GM18951 (cell line): ENCODE results near the gene TAMALIN.

Source experiments
- POLR2A ChIP-seq: IDR thresholded peaks from 4 replicates; pipeline ENCODE4 v1.6.1; 2011; ENCODE audit warnings: mild to moderate bottlenecking; ENCODE audit not compliant: insufficient read length, insufficient read depth; ENCODE audit errors: extremely low read depth
- in situ Hi-C: fragments of 300-500 bp; cut with MboI; formaldehyde crosslinking; loops from one replicate; pipeline ENCODE4 v1.12.0; 2022; ENCODE audit warnings: low sequenced_read_pairs, mixed read lengths, inconsistent platforms; ENCODE audit not compliant: unreplicated experiment

Gene TAMALIN

DNA sequence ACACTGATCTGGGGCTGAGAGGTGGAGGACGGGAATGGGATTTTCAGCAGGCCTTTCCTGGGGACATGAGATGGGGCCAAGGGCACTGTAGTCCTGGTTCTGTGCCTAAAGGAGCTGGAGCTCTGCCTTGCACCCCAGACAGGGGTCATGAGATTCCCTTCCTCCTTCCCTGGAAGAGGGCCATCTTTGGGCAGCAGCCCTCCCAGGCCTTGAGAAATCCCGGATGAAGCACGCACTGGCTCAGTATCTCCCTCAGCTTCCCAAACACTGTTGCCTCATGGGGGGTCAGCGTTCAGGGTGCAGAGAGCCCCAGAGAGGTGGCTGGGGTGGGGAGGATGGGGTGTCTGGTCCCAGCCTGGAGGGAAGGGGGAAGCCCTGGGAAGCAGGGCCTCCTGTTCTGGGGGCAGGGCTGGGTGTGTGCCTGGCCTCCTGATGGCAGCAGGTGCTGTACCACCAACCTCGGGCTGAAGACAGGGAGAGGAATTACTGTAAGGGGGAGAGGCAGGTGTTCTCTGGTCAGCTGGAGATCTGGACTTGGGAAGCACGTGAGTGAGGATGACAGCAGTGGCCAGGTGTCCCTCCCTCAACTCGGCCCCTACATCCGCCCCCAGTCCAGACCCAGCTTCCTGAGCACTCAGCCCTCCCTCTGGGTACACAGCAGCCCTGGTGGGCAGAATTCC lies 36.1 kb downstream of the TAMALIN start:
- in situ Hi-C loops, result no loop called here
- TF ChIP-seq POLR2A, result no peak

DNA sequence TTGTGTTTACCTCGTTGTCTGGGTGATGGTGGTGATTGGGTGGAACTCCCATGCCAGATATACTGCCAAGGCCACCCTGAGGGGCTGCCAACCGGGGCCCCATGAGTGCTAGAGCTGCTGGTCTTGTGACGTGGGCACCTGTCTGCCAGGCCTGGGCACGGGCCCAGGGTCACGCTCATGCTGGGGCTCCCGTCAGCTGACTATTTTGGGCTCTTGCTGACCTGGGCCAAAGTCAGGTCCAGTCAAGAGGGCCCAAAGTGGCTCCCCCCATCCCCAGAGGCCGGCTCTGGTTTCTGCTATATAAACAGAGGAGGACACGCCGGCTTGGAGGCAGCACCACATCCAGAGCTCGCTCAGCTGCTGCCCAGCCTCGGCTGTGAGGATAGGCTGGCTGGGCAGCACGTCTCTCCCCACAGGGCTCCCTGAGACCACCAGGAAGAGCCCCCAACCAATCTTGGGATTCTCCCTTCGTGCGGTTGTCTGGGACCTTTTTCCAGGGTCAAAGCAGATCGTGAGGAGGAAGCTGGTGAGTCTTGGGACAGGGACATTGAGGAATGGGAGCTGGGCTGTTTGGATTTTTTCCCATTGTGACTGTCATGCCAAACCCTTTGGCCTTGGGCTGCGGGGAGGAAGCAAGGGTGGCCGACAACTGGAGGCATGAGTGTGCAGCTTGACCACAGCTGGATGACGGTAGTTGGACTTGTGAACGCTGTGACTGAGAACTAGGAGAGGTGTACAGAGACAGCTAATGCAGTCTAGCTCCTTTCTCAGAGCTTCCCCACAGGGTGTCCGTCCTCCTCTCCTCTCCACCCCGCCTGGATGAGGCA lies 36.9 kb downstream of the TAMALIN start:
- no peak for TF ChIP-seq POLR2A
- in situ Hi-C loops, result no loop called here

DNA sequence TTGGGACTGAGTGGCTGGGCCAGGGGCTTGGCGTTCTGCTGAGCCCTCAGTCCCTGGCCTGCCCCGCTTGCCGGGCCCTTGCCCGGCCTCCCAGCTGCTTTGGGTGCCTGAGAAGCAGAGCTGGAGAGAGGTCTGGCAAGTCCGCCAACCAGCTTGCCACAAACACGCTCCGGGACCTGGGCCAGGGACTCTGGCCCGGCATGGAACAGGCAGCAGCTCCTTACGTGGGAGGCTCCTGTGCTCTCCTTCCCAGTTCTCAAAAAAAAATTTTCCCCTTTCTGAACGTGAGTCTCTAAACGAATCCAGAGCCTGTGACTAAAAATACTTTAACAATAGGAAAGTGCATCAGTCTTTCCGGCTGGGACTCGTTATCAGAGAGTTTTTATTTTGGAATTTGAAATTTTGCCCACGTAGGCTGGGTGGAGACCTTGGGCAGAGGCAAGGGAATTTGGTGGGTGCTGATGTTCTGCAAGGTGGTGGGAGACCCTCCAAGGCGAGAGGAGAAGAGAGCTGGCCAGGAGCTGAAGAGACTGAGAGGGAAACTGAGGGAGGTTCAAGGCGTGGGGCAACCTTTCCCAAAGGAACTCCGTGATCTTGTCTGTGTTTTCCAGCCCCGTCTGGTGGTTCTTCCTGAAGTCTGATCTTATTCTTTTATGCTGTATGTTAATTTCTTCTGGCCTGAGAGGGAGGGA lies 37.7 kb downstream of the TAMALIN start:
- in situ Hi-C loops, result no loop called here
- TF ChIP-seq POLR2A, result no peak

DNA sequence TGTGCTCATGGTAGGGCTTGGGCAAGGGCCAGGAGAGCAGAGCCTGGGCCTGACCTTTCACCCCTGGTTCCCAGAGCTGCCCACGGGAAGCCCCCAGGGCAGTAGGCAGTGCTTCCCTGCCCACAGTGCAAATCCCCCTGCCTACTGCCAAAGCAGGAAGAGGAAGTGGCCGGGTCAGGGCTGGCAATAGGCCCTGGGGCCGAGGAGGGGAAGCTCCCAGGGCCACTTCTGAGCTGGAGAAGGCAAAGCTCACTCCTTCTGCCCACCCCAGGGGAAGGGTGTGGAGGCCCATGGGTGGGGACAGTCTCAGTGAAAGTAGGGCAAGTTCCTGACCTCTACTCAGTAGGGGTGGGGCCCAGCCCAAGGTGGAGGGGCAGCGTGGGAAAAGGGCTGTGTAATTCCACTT lies 39.1 kb downstream of the TAMALIN start:
- in situ Hi-C loops, result no loop called here
- no peak for TF ChIP-seq POLR2A

GRCh38 chr12:52046859-52047258 lies 40.1 kb downstream of the TAMALIN start:
- in situ Hi-C loops, result no loop called here
- TF ChIP-seq POLR2A, result no peak

- in situ Hi-C loops, result no loop called here
- no peak for TF ChIP-seq POLR2A
Observed at GRCh38 chr12:52049286-52049685, 42.5 kb downstream of the TAMALIN start.

GRCh38 chr12:52049688-52050087 lies 42.9 kb downstream of the TAMALIN start:
- in situ Hi-C loops, result no loop called here
- TF ChIP-seq POLR2A, result no peak

- in situ Hi-C loops, result no loop called here
- no peak for TF ChIP-seq POLR2A
Observed at GRCh38 chr12:52050116-52050757, 43.5 kb downstream of the TAMALIN start.

- in situ Hi-C loops, result no loop called here
- peak; percentile 66 for TF ChIP-seq POLR2A
Observed at GRCh38 chr12:52050758-52051541, 44.2 kb downstream of the TAMALIN start, which contains the start of gene NR4A1. TSS of gene NR4A1 (plus strand) at chr12:52051442. CDS start at chr12:52054329, 2,887 bp downstream.

- TF ChIP-seq POLR2A, result no peak
- in situ Hi-C loops, result no loop called here
Observed at GRCh38 chr12:52052468-52053186, 45.9 kb downstream of the TAMALIN start.

- no peak for TF ChIP-seq POLR2A
- in situ Hi-C loops, result no loop called here
Observed at GRCh38 chr12:52053536-52054209, 46.9 kb downstream of the TAMALIN start.

DNA sequence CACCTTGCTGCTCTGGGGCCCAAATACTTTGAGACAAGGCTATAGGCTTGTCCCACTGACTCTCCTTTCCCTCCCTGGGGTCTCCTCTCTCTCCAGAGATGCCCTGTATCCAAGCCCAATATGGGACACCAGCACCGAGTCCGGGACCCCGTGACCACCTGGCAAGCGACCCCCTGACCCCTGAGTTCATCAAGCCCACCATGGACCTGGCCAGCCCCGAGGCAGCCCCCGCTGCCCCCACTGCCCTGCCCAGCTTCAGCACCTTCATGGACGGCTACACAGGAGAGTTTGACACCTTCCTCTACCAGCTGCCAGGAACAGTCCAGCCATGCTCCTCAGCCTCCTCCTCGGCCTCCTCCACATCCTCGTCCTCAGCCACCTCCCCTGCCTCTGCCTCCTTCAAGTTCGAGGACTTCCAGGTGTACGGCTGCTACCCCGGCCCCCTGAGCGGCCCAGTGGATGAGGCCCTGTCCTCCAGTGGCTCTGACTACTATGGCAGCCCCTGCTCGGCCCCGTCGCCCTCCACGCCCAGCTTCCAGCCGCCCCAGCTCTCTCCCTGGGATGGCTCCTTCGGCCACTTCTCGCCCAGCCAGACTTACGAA lies 47.6 kb downstream of the TAMALIN start:
- in situ Hi-C loops, result no loop called here
- no peak for TF ChIP-seq POLR2A
